Immature natural killer cell (primary cell): Measurements from ENCODE around the gene GRIK4. TPM values are rescaled to one million over a fixed set of nuclear protein-coding genes. Genes with fewer than 3 reads are reported as not detected.

Experiments used
- DNase-seq, 3 donors: peaks; one replicate each; pipeline ENCODE4 v3.0.0; 2022; ENCODE audit warnings: mixed read lengths in 1 of 3
- H3K27ac Mint-ChIP-seq, 6 donors: one replicate each; pipeline ENCODE4 v1.8.0; 2020; ENCODE audit warnings: mixed read lengths in 6 of 6, mild to moderate bottlenecking in 5 of 6, inconsistent platforms in 4 of 6, moderate library complexity in 3 of 6
- H3K27me3 Mint-ChIP-seq, 3 donors: one replicate each; pipeline ENCODE4 v1.8.0; 2020 to 2021; ENCODE audit warnings: low read depth in 3 of 3, mild to moderate bottlenecking in 3 of 3, mixed read lengths in 3 of 3, moderate library complexity in 3 of 3, inconsistent platforms in 1 of 3
- H3K36me3 Mint-ChIP-seq, 3 donors: one replicate each; pipeline ENCODE4 v1.8.0; 2020; ENCODE audit warnings: mixed read lengths in 3 of 3, inconsistent platforms in 2 of 3, mild to moderate bottlenecking in 2 of 3
- H3K4me1 Mint-ChIP-seq, 2 donors: one replicate each; pipeline ENCODE4 v1.8.0; 2020; ENCODE audit warnings: inconsistent platforms in 2 of 2, mild to moderate bottlenecking in 2 of 2, mixed read lengths in 2 of 2, moderate library complexity in 1 of 2
- H3K4me3 Mint-ChIP-seq, 5 donors: one replicate each; pipeline ENCODE4 v1.8.0; 2020; ENCODE audit warnings: mild to moderate bottlenecking in 5 of 5, mixed read lengths in 5 of 5, inconsistent platforms in 3 of 5, moderate library complexity in 3 of 5
- H3K9me3 Mint-ChIP-seq, 6 donors: one replicate each; pipeline ENCODE4 v1.8.0; 2020; ENCODE audit warnings: mild to moderate bottlenecking in 6 of 6, mixed read lengths in 6 of 6, inconsistent platforms in 4 of 6, moderate library complexity in 3 of 6
- polyA plus RNA-seq, 3 donors: library from polyadenylated mRNA; unstranded; fragments of 300-500 nt; fragmentation: Illumina TruSeq; gene quantifications; one replicate each; pipeline ENCODE4 v1.2.3, GENCODE V29; 2021

Gene GRIK4
- polyA plus RNA-seq, 3 donors from 2014 or later = 0.85 to 3.6 (median 2.0) TPM

DNA sequence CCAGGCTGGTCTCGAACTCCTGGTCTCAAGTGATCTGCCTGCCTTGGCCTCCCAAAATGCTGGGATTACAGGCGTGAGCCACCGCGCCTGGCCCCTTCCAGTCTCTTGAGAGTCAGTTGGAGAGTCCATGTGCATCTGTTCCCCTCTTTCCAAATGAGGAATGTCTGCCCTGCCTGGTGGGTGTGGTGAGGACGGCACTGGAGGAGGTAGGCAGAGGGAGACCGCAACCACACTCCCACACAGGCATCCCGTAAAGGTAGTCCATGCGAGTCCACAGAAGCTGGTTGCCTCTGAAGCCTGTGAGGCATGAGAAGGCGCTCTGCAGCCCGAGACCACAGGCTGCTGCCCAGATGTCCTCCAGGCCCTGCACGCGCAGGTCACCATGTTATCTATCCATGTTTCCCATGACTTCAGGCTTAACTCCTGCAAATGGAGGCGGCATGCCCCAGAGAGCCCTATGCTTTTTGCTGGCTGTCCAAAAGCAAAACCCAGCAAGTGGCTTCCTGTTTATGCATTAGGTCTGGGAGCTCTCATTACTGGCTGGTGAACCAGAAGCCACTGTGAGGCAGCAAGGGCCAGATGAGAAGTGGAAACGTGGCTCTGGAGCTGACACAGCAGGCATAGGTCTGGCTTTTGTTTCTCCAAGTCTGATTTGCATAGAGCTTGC lies 43.4 kb downstream of the GRIK4 start:
- no peak for DNase-seq
- Mint-ChIP-seq H3K9me3 (no peaks in the 10 kb centered on the region), H3K4me3 (peak overlapping the region in 3 of 5 donors; percentile 12 to 44 (median 15)), H3K4me1 (peaks cover 43 to 44% of the 10 kb centered on the region in 2 donors), H3K27me3 (peaks cover 2 to 10% (median 6%) of the 10 kb centered on the region in 3 donors), H3K27ac (peak overlapping the region in 2 of 6 donors; percentile 55 to 66), H3K36me3 (no peaks in the 10 kb centered on the region)

DNA sequence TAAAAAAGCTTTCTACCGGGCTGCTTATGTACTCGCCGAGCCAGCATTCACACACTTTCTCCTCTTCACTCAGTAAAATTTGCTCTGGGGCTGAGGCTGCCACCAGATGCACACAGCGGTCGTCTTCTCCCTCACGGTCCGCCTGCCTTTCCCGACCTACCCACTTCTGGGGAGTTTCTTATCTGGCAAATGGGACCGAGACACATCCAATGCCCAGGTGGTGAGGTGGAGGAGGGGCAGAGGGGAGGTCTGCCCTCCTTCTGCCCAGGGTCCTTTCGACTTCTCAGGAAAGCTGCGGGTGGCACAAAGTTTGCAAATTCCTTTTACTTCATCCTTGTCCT lies 43.9 kb downstream of the GRIK4 start:
- peak overlapping the region in 2 of 6 donors; percentile 55 to 66 for H3K27ac Mint-ChIP-seq
- peaks cover 43 to 44% of the 10 kb centered on the region in 2 donors for H3K4me1 Mint-ChIP-seq
- peaks cover 2 to 10% (median 6%) of the 10 kb centered on the region in 3 donors for H3K27me3 Mint-ChIP-seq
- H3K4me3 Mint-ChIP-seq = peak overlapping the region in 3 of 5 donors; percentile 12 to 44 (median 15)
- H3K36me3 Mint-ChIP-seq = no peaks in the 10 kb centered on the region
- no peaks in the 10 kb centered on the region for H3K9me3 Mint-ChIP-seq
- DNase-seq = no peak

DNA sequence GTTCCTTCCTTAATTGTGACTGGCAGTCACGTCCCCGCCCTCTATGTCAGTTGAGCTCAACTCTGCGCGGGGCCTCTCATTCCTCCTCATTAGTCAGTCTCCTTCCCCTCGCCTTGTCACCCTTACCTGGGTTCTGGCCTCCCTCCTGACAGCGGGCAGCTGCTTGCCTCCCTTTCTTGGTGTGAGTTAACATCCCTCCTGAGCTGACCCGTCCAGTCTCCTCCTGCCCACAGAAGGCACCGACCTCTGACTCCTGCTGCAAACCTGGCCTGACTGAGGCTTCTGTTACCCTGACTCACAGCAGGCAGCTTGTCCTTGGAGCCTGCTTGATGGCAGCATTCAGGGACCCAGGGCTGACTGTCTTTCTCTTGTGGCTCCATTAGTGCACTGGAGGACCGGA lies 45.2 kb downstream of the GRIK4 start:
- Mint-ChIP-seq H3K36me3 (no peaks in the 10 kb centered on the region), H3K27ac (peak overlapping the region in 1 of 6 donors; percentile 61), H3K27me3 (peaks cover 0 to 10% (median 6%) of the 10 kb centered on the region in 3 donors), H3K4me1 (peaks cover 42 to 43% of the 10 kb centered on the region in 2 donors), H3K4me3 (no peak overlapping the region), H3K9me3 (no peaks in the 10 kb centered on the region)
- DNase-seq = no peak

DNA sequence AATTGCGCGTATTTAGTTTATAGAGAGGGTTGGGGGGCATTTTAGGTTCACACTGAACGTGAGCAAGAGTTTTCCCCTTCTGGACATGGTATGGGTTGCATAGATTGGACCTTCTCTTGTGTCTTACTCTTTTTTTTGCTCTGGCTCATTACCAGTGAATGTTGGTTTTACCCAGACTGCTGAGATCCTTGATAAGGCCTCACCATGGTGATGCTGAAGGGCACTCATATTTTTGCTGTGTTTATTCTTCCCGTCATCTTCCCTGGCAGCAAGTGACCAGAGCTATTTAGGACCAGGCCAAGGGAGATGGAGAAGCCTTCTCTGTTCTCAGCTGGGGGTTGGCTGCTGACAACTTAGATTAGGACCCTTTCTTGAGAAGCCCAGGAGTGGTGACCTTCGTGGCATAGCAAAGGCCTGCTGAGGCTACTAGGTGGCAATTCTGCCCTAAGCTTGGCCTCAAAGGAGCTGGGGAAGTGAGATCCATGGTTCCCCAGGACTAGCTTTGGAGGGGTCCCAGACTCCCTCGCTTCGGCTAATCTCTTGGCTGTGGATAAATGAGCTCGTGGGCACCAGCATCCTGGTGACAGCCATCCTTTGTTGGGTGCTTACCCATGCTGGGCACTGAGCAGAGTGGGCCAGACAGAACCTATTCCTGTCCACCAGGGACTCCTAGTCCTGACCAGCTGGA lies 47.3 kb downstream of the GRIK4 start:
- H3K27ac Mint-ChIP-seq = peak overlapping the region in 1 of 6 donors; percentile 31
- peaks cover 22 to 29% of the 10 kb centered on the region in 2 donors for H3K4me1 Mint-ChIP-seq

DNA sequence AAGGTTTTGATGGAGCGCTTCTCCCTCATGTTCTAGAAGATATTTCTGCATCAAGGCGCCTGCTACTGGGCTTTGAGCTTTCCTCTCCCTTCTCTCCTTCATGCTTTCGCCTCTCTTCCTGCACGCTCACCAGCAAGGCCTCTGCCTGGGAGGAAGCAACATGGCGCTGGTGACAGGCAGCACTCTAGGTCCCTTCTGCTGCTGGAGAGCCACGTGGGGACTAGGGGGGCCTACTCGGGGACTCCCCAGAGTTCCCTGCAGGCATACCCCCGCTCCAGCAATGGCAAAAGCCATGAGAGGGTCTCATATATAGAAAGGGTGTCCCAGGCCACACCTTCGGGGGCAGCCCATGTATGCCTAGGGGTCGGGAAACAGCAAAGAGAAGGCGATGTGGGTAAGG lies 49.7 kb downstream of the GRIK4 start:
- no peaks in the 10 kb centered on the region for H3K9me3 Mint-ChIP-seq
- H3K4me1 Mint-ChIP-seq = peaks cover 15 to 24% of the 10 kb centered on the region in 2 donors
- peaks cover 6 to 9% (median 6%) of the 10 kb centered on the region in 3 donors for H3K27me3 Mint-ChIP-seq
- no peak overlapping the region for H3K4me3 Mint-ChIP-seq
- no peak for DNase-seq
- H3K27ac Mint-ChIP-seq = no peak overlapping the region
- peaks cover 0 to 3% (median 0%) of the 10 kb centered on the region in 3 donors for H3K36me3 Mint-ChIP-seq

More for the DNA sequence above, 47.3 kb downstream of the GRIK4 start:
- no peaks in the 10 kb centered on the region for H3K9me3 Mint-ChIP-seq
- H3K36me3 Mint-ChIP-seq = peaks cover 0 to 3% (median 0%) of the 10 kb centered on the region in 3 donors
- DNase-seq = no peak
- peaks cover 4 to 11% (median 9%) of the 10 kb centered on the region in 3 donors for H3K27me3 Mint-ChIP-seq
- no peak overlapping the region for H3K4me3 Mint-ChIP-seq

DNA sequence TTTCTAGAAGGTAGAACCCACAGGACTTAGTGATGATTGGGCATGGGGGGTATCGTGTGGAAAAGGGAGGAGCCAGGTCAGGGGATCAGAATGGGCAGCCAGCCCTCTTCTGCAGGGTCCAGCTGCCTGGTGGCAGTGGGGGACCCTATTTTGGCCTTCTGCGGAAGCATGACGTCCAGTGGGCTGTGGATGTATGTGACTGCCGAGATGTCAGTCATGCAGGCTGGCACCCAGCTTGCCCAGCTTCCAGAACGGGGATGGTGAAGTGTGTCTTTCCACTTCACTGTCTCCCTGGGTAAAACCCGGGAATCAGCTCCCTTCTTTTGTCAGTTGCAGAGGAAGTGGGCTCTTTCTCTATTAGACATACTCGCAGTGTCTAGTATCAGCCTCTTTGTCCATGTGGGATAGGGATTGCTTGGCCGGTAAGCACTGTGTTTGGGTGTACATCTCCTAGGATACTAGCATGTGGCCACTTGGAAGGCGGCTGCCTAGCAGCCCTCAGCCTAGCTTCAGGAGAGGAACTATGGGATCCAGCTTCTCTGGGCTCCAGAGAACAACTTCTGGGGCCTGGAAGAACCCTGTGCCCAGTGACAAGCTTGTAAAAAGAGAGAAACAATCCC lies 51.4 kb downstream of the GRIK4 start:
- H3K9me3 Mint-ChIP-seq = no peaks in the 10 kb centered on the region
- peak overlapping the region in 3 of 6 donors; percentile 0 to 32 (median 26) for H3K27ac Mint-ChIP-seq
- peaks cover 15 to 22% of the 10 kb centered on the region in 2 donors for H3K4me1 Mint-ChIP-seq
- peaks cover 0 to 3% (median 0%) of the 10 kb centered on the region in 3 donors for H3K36me3 Mint-ChIP-seq
- H3K4me3 Mint-ChIP-seq = peak overlapping the region in 4 of 5 donors; percentile 5 to 42 (median 20)
- H3K27me3 Mint-ChIP-seq = peaks cover 5 to 8% (median 6%) of the 10 kb centered on the region in 3 donors
- DNase-seq = no peak

DNA sequence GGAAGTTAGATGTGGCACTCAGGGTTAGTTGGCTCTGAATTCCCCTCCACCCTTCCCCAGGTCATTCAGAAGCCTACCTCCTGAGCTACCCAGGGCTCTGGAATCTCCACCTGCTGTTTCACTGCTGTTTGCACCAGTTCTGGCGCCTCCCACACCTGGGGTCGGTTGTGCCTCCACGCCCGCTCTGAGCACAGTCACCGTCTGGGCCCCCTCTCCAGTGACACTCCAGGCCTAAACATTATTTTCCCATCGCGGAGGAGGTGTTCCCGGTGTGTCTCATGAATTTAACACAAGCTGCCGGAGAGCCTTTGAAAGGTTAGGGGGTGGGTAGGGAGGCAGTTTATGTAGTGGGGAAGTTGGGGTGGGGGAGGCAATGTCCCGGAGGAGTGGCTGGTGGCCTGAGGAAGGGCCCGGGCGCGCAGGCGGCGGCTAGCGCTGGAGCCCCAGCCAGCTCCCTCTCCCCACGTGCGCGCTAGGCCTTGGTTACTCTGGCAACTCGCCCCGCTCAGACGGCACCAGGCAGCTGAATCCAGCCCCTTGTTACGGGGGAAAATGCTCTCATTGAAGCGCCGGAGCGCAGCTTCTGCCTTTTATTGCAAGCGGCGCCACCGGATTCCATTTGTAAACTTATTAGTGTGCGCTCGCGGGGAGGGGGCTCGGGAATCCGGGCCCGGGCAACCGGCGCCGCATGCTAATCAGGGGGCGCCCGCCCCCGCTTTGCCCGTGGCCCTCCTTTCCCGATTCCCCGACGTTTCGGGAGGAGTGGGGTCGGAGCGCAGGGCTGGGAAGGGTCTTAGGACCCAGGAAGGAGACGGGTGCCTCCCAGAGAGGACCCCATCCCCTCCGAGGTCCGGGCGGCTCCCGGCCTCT lies 52.4 kb downstream of the GRIK4 start:
- peaks cover 15 to 22% of the 10 kb centered on the region in 2 donors for H3K4me1 Mint-ChIP-seq
- peak overlapping the region in 1 of 6 donors; percentile 76 for H3K27ac Mint-ChIP-seq
- H3K27me3 Mint-ChIP-seq = peaks cover 6 to 9% (median 8%) of the 10 kb centered on the region in 3 donors
- DNase-seq = no peak
- H3K36me3 Mint-ChIP-seq = peaks cover 0 to 3% (median 0%) of the 10 kb centered on the region in 3 donors
- peak overlapping the region in 2 of 5 donors; percentile 5 to 67 for H3K4me3 Mint-ChIP-seq
- H3K9me3 Mint-ChIP-seq = no peaks in the 10 kb centered on the region

DNA sequence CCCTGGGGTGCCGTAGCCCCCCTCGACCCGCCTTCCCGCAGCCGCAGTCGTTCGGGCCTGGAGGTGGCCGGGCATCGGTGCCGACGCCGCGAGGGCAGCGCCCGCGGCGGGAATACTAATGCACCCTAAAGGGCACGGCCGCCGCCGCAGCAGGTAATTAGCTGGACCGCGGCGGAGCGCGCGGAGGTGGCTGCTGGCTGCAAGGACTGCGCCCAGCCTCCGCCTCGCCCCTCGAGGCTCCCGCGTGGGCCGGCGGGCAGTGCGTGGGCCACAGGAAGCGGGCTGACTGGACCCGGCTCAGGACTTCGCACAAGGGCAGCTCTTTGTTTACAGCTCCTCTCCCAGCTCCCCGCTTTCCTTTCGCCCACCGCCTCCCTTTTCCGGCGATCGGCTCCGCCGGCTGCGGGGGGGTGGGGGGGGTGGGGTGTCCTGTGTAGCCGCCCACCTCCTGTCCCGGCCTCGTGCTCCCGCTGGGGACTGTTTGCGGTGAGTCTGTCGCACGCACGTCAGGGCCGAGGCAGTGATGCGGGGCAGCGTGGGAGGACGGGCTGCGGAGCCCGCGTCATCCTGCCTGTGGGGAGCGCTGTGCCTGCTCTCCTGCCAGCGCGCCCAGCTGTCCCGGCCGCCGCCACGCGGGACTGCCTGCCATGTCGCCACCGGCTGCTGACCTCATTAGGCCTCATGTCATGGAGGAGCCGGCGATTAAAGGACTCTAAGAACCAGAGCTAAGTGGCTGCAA lies 53.2 kb downstream of the GRIK4 start:
- H3K4me1 Mint-ChIP-seq = peaks cover 15 to 22% of the 10 kb centered on the region in 2 donors
- DNase-seq = peak; percentile 51 to 63 (median 63)
- peaks cover 6 to 9% (median 8%) of the 10 kb centered on the region in 3 donors for H3K27me3 Mint-ChIP-seq
- no peaks in the 10 kb centered on the region for H3K9me3 Mint-ChIP-seq
- H3K36me3 Mint-ChIP-seq = peaks cover 0 to 3% (median 0%) of the 10 kb centered on the region in 3 donors
- H3K27ac Mint-ChIP-seq = peak overlapping the region in 4 of 6 donors; percentile 65 to 73 (median 69)
- peak overlapping the region; percentile 46 to 79 (median 75) for H3K4me3 Mint-ChIP-seq

DNA sequence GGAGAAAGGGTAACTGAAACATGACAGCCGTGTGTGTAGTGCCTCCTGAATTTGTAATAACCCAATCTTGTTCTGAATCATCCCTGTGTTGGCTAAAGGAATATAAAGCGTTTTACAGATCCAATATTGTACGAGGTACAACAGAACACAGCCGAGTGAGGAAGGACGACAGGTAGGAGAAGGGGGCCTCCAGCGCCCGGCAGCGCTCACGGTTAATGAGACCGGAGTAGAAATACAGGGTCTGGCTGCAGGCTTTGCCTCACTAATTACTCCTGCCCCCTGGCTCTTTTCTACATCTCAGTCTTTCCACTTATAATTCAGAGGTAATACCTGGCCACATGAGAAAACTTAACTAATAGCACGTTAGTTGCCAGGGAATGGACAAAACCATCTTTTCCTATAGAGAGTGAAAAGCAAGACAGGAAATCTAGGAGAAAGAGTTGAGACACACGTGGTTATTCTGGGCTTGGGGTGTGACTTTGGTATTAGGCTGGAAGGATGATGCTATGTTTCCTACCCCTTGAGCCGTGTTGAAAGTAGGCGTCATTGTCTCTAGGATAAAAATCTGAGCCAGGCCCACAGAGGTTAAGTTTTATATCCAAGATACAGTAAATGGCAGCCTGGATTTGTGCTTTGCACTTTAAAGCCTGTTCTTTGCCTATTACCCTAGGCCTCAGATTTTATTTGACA lies 54.1 kb downstream of the GRIK4 start:
- peak overlapping the region; percentile 46 to 79 (median 75) for H3K4me3 Mint-ChIP-seq
- H3K27me3 Mint-ChIP-seq = peaks cover 6 to 10% (median 9%) of the 10 kb centered on the region in 3 donors
- no peaks in the 10 kb centered on the region for H3K9me3 Mint-ChIP-seq
- no peak for DNase-seq
- peaks cover 0 to 3% (median 0%) of the 10 kb centered on the region in 3 donors for H3K36me3 Mint-ChIP-seq
- peak overlapping the region in 4 of 6 donors; percentile 65 to 73 (median 69) for H3K27ac Mint-ChIP-seq
- H3K4me1 Mint-ChIP-seq = peaks cover 15 to 22% of the 10 kb centered on the region in 2 donors

DNA sequence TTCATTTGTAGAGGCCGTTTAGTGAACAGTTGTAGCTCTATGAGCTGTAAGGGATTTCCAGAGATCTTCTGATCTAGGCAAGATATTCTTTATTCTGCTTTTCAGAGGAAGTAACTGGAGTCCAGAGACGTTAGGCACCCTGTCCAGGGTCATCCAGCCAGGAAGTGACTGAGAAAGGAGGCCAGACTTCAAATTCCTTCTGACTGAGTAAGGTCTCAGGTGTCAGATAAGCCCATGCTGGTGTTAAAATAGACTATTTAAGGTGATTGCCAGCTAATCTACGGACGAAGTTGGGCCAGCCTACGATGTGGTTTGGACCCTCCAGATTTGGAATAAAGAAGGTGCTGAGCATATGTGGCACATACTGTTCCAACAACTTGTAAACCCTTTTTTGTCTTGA lies 54.6 kb downstream of the GRIK4 start:
- Mint-ChIP-seq H3K4me3 (peak overlapping the region in 2 of 5 donors; percentile 78 to 79), H3K27ac (peak overlapping the region in 4 of 6 donors; percentile 17 to 65 (median 40)), H3K4me1 (peaks cover 15 to 23% of the 10 kb centered on the region in 2 donors), H3K9me3 (no peaks in the 10 kb centered on the region), H3K27me3 (peaks cover 6 to 10% (median 9%) of the 10 kb centered on the region in 3 donors), H3K36me3 (peaks cover 0 to 3% (median 0%) of the 10 kb centered on the region in 3 donors)
- DNase-seq = no peak

DNA sequence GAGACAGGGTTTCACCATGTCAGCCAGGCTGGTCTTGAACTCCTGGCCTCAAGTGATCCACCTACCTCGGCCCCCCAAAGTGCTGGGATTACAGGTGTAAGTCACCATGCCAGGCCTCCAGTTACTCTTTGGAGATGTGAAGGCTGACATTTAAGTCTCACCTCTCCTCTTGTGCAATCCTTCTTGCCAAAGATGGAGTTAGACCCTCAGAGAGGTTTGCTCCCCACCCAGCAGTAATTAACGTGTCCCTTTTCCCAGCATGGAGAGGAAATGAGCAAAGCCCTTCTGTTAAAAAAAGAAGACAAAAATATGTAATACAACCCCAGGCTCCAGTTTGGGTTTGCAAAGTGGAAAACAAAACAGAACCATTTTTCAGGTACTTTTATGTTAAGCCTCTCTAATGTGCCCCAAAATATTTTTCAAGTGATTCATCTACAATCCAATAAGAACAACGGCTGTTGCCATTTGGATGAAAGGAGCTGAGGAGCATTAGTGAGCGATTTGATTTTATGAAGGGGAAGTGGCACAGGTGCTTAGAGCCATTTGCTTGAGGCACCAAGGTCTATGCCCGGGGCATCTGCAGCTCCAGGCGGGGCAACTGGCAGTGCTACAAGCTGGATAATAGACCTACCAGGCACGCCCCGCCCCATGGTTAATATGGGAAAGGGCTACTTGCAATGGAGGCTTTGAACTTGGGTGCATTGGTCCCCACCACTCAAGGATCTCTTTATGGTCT lies 57.2 kb downstream of the GRIK4 start:
- Mint-ChIP-seq H3K36me3 (peaks cover 0 to 3% (median 3%) of the 10 kb centered on the region in 3 donors), H3K9me3 (no peaks in the 10 kb centered on the region), H3K27ac (no peak overlapping the region), H3K4me3 (no peak overlapping the region), H3K4me1 (peaks cover 15 to 17% of the 10 kb centered on the region in 2 donors), H3K27me3 (peaks cover 5 to 9% (median 6%) of the 10 kb centered on the region in 3 donors)
- DNase-seq = no peak
